GM21360 (cell line): ENCODE results near the gene BCS1L.

Experiments used
- ATAC-seq: cut with Tn5 transposase; IDR thresholded peaks from one replicate; pipeline ENCODE4 v1.9.1; 2021; ENCODE audit warnings: mild to moderate bottlenecking, moderate library complexity; ENCODE audit not compliant: unreplicated experiment

The BCS1L gene

GRCh38 chr2:218659258-218659987 lies at the start of gene BCS1L, which contains the start of gene ZNF142:
Gene BCS1L (plus strand): TSS chr2:218659683. CDS start chr2:218660988, 1,305 bp downstream.
Gene ZNF142 (minus strand): TSS chr2:218659623. CDS start chr2:218656429, 3,194 bp downstream.
- peak; percentile 91 for ATAC-seq

GRCh38 chr2:218615868-218616315 lies 43.6 kb upstream of the BCS1L start:
- no peak for ATAC-seq

GRCh38 chr2:218618102-218618860 lies 41.2 kb upstream of the BCS1L start:
- no peak for ATAC-seq

- ATAC-seq: no peak
Observed at GRCh38 chr2:218621007-218621406, 38.5 kb upstream of the BCS1L start.

- ATAC-seq: no peak
Observed at GRCh38 chr2:218622606-218623365, 36.7 kb upstream of the BCS1L start.

- no peak for ATAC-seq
Observed at GRCh38 chr2:218623366-218623705, 36.1 kb upstream of the BCS1L start.

- no peak for ATAC-seq
Observed at GRCh38 chr2:218626369-218626768, 33.1 kb upstream of the BCS1L start.

- ATAC-seq: no peak
Observed at GRCh38 chr2:218627939-218628338, 31.5 kb upstream of the BCS1L start.

- no peak for ATAC-seq
Observed at GRCh38 chr2:218631837-218632236, 27.6 kb upstream of the BCS1L start.

- ATAC-seq: no peak
Observed at GRCh38 chr2:218635719-218636118, 23.8 kb upstream of the BCS1L start.

- no peak for ATAC-seq
Observed at GRCh38 chr2:218638372-218638771, 21.1 kb upstream of the BCS1L start.

- ATAC-seq: no peak
Observed at GRCh38 chr2:218642121-218642656, 17.3 kb upstream of the BCS1L start.

GRCh38 chr2:218642786-218643185 lies 16.7 kb upstream of the BCS1L start:
- ATAC-seq: no peak

- ATAC-seq: no peak
Observed at GRCh38 chr2:218643751-218644310, 15.7 kb upstream of the BCS1L start.

GRCh38 chr2:218644721-218645120 lies 14.8 kb upstream of the BCS1L start:
- ATAC-seq: no peak

- no peak for ATAC-seq
Observed at GRCh38 chr2:218645126-218645525, 14.4 kb upstream of the BCS1L start.

- ATAC-seq: no peak
Observed at GRCh38 chr2:218648088-218648786, 11.2 kb upstream of the BCS1L start.

GRCh38 chr2:218648787-218649100 lies 10.7 kb upstream of the BCS1L start:
- ATAC-seq: no peak

GRCh38 chr2:218655751-218656150 lies 3.7 kb upstream of the BCS1L start:
- no peak for ATAC-seq

- ATAC-seq: peak; percentile 35
Observed at GRCh38 chr2:218658671-218659257, 719 bp upstream of the BCS1L start.
